H9 (cell line): ENCODE data around the gene FARS2. TPM values are rescaled to one million over a fixed set of nuclear protein-coding genes. Genes with fewer than 3 reads are reported as not detected.

ENCODE experiments used
- DNase-seq: peaks from one replicate; pipeline ENCODE4 v3.0.0-alpha.2; 2017
- H2AFZ ChIP-seq: one replicate; pipeline ENCODE4 v1.6.1; 2013; ENCODE audit warnings: mild to moderate bottlenecking, low read length, control low read depth, moderate library complexity
- H2AK5ac ChIP-seq: 2 replicates; pipeline ENCODE4 v1.6.1; 2013; ENCODE audit warnings: low read length, control low read depth, mixed read lengths; ENCODE audit not compliant: insufficient read length
- H2BK120ac ChIP-seq: one replicate; pipeline ENCODE4 v1.6.1; 2013; ENCODE audit warnings: low read depth, mild to moderate bottlenecking, low read length, control low read depth, inconsistent platforms; ENCODE audit not compliant: poor library complexity, severe bottlenecking
- H2BK12ac ChIP-seq: 2 replicates; pipeline ENCODE4 v1.6.1; 2013; ENCODE audit warnings: low read length, control low read depth, mixed read lengths, low read depth; ENCODE audit not compliant: insufficient read length
- H2BK15ac ChIP-seq: 2 replicates; pipeline ENCODE4 v1.6.1; 2013; ENCODE audit warnings: low read depth, low read length, control low read depth
- H2BK20ac ChIP-seq: one replicate; pipeline ENCODE4 v1.6.1; 2013; ENCODE audit warnings: low read depth, mild to moderate bottlenecking, low read length, control low read depth, inconsistent platforms; ENCODE audit not compliant: poor library complexity, severe bottlenecking
- H2BK5ac ChIP-seq: 2 replicates; pipeline ENCODE4 v1.6.1; 2013; ENCODE audit warnings: low read length, control low read depth, mixed read lengths; ENCODE audit not compliant: insufficient read length
- H3K14ac ChIP-seq: 2 replicates; pipeline ENCODE4 v1.6.1; 2013; ENCODE audit warnings: low read length, control low read depth; ENCODE audit not compliant: insufficient read depth
- H3K18ac ChIP-seq: 2 replicates; pipeline ENCODE4 v1.6.1; 2013; ENCODE audit warnings: low read depth, mild to moderate bottlenecking, mixed read lengths, low read length, control low read depth; ENCODE audit not compliant: insufficient read length
- H3K23ac ChIP-seq: 2 replicates; pipeline ENCODE4 v1.6.1; 2013; ENCODE audit warnings: low read length, control low read depth, mixed read lengths, low read depth; ENCODE audit not compliant: insufficient read length
- H3K23me2 ChIP-seq: 2 replicates; pipeline ENCODE4 v1.6.1; 2013; ENCODE audit warnings: low read depth, mild to moderate bottlenecking, mixed read lengths, low read length, control low read depth; ENCODE audit not compliant: insufficient read length, poor library complexity, severe bottlenecking
- H3K27ac ChIP-seq: 2 replicates; pipeline ENCODE4 v1.5.1; 2013; ENCODE audit warnings: low read length, control low read depth, mixed read lengths, low read depth; ENCODE audit not compliant: insufficient read length
- H3K27me3 ChIP-seq: 2 replicates; pipeline ENCODE4 v1.6.1; 2013; ENCODE audit warnings: low read length, control low read depth, inconsistent platforms; ENCODE audit not compliant: insufficient read depth
- H3K4ac ChIP-seq: 2 replicates; pipeline ENCODE4 v1.6.1; 2013; ENCODE audit warnings: low read depth, mild to moderate bottlenecking, control low read depth, inconsistent platforms, low read length, moderate library complexity
- H3K4me1 ChIP-seq: 2 replicates; pipeline ENCODE4 v1.6.1; 2013; ENCODE audit warnings: low read length, control low read depth, inconsistent platforms; ENCODE audit not compliant: insufficient read depth
- H3K4me2 ChIP-seq: 2 replicates; pipeline ENCODE4 v1.6.1; 2013; ENCODE audit warnings: low read length, control low read depth, mixed read lengths; ENCODE audit not compliant: insufficient read length, insufficient read depth
- H3K56ac ChIP-seq: 2 replicates; pipeline ENCODE4 v1.6.1; 2013; ENCODE audit warnings: low read depth, mild to moderate bottlenecking, mixed read lengths, low read length, control low read depth; ENCODE audit not compliant: insufficient read length
- H3K79me1 ChIP-seq: 2 replicates; pipeline ENCODE4 v1.6.1; 2013; ENCODE audit warnings: low read depth, mild to moderate bottlenecking, moderate library complexity, low read length, control low read depth, inconsistent platforms; ENCODE audit not compliant: insufficient read depth, poor library complexity, severe bottlenecking
- H3K79me2 ChIP-seq: 2 replicates; pipeline ENCODE4 v1.6.1; 2013; ENCODE audit warnings: low read length, control low read depth, inconsistent platforms; ENCODE audit not compliant: insufficient read depth
- H3K9ac ChIP-seq: 2 replicates; pipeline ENCODE4 v1.6.1; 2013; ENCODE audit warnings: low read length, control low read depth, mixed read lengths; ENCODE audit not compliant: insufficient read length; ENCODE audit errors: extremely low read depth
- H3K9me3 ChIP-seq: one replicate; pipeline ENCODE4 v1.6.1; 2013; ENCODE audit warnings: low read depth, low read length, inconsistent platforms; ENCODE audit not compliant: control insufficient read depth
- H3T11ph ChIP-seq: one replicate; pipeline ENCODE4 v1.6.1; 2013; ENCODE audit warnings: mild to moderate bottlenecking, low read length, control low read depth, inconsistent platforms
- H4K20me1 ChIP-seq: one replicate; pipeline ENCODE4 v1.6.1; 2013; ENCODE audit not compliant: control insufficient read depth, insufficient read length, insufficient read depth
- H4K5ac ChIP-seq: 2 replicates; pipeline ENCODE4 v1.6.1; 2013; ENCODE audit warnings: low read depth, mild to moderate bottlenecking, mixed read lengths, low read length, control low read depth; ENCODE audit not compliant: insufficient read length
- H4K8ac ChIP-seq: replicated peaks from 2 replicates; pipeline ENCODE4 v1.6.1; 2013; ENCODE audit warnings: low read length, control low read depth, mixed read lengths, low read depth; ENCODE audit not compliant: insufficient read length
- H4K91ac ChIP-seq: 2 replicates; pipeline ENCODE4 v1.6.1; 2013; ENCODE audit warnings: low read depth, mild to moderate bottlenecking, moderate library complexity, mixed read lengths, low read length, control low read depth; ENCODE audit not compliant: insufficient read length
- H3K27ac Mint-ChIP-seq, 3 experiments: 2 replicates in 2 of 3; 3 replicates in 1 of 3; pipeline ENCODE4 v1.8.0; 2020 to 2021; ENCODE audit warnings: mixed read lengths in 3 of 3, mild to moderate bottlenecking in 1 of 3, moderate library complexity in 1 of 3
- H3K27me3 Mint-ChIP-seq: 2 replicates; pipeline ENCODE4 v1.8.0; 2021; ENCODE audit warnings: low read depth, mild to moderate bottlenecking, moderate library complexity, mixed read lengths
- H3K36me3 Mint-ChIP-seq, 3 experiments: 2 replicates in 2 of 3; 3 replicates in 1 of 3; pipeline ENCODE4 v1.8.0; 2020 to 2021; ENCODE audit warnings: low read depth in 3 of 3, mixed read lengths in 3 of 3; ENCODE audit not compliant: insufficient read depth in 1 of 3
- H3K4me1 Mint-ChIP-seq, 2 experiments: 2 replicates each; pipeline ENCODE4 v1.8.0; 2020; ENCODE audit warnings: mixed read lengths in 2 of 2
- H3K4me3 Mint-ChIP-seq, 2 experiments: 2 replicates in 1 of 2; 3 replicates in 1 of 2; pipeline ENCODE4 v1.8.0; 2020 to 2021; ENCODE audit warnings: mild to moderate bottlenecking in 2 of 2, mixed read lengths in 2 of 2, moderate library complexity in 1 of 2
- H3K9me3 Mint-ChIP-seq, 2 experiments: 2 replicates in 1 of 2; 3 replicates in 1 of 2; pipeline ENCODE4 v1.8.0; 2020; ENCODE audit warnings: mild to moderate bottlenecking in 2 of 2, mixed read lengths in 2 of 2, moderate library complexity in 1 of 2
- CTCF ChIP-seq: fragments of 200-600 bp; sonication (generic); conservative IDR thresholded peaks from 3 replicates; pipeline ENCODE4 v1.8.0; 2021; ENCODE audit warnings: antibody characterized with exemption, mild to moderate bottlenecking
- WGBS: extraction: QIAGEN DNeasy Blood & Tissue Kit; methylation state at CpG from one replicate; pipeline ENCODE4 v1.1.7; 2013; ENCODE audit warnings: missing lambda C conversion rate, low lambda C conversion rate, mixed read lengths; ENCODE audit not compliant: insufficient read length; ENCODE audit errors: extremely low coverage; 5-methylcytosine and 5-hydroxymethylcytosine counted together
- total RNA-seq: library from RNA; stranded (reverse); gene quantifications from 2 replicates; pipeline ENCODE4 v1.2.1, GENCODE V29; 2021

FARS2 gene
- total RNA-seq, 1 experiment from 2014 or later = 8.5 TPM

- Mint-ChIP-seq H3K4me1 (peaks cover under 1 to 5% of the 10 kb centered on the region in 2 experiments; a peak in 3 of 4 replicates), H3K27ac (peak overlapping the region in 1 of 3 experiments; percentile 76; a peak in 3 of 7 replicates), H3K9me3 (no peaks in the 10 kb centered on the region), H3K27me3 (no peaks in the 10 kb centered on the region), H3K36me3 (no peaks in the 10 kb centered on the region), H3K4me3 (no peak overlapping the region)
- no peak overlapping the region for H2BK5ac ChIP-seq
- no peak overlapping the region for H2AK5ac ChIP-seq
- no peak overlapping the region for H3K23ac ChIP-seq
- WGBS = no CpG with 5 or more reads among the region's 12 CpGs
- H2BK12ac ChIP-seq = no peak overlapping the region
- no peak for TF ChIP-seq CTCF
- no peak overlapping the region for H4K8ac ChIP-seq
- H3K23me2 ChIP-seq = no peaks in the 10 kb centered on the region
- no peak overlapping the region for H3K9ac ChIP-seq
- H3K79me1 ChIP-seq = peaks cover 2% of the 10 kb centered on the region
- H3K27ac ChIP-seq = no peak overlapping the region
- H2BK20ac ChIP-seq = no peak overlapping the region
- H4K20me1 ChIP-seq = no peaks in the 10 kb centered on the region
- no peak overlapping the region for H3K56ac ChIP-seq
- H2BK15ac ChIP-seq = no peak overlapping the region
- no peak overlapping the region for H3K18ac ChIP-seq
- H3K4me2 ChIP-seq = no peak overlapping the region
- H4K91ac ChIP-seq = no peak overlapping the region
- no peaks in the 10 kb centered on the region for H3K9me3 ChIP-seq
- no peak overlapping the region for H2AFZ ChIP-seq
- no peak overlapping the region for H3K4ac ChIP-seq
- 0 out of 2 replicates have a peak, but pooled peaks cover 2% of the 10 kb centered on the region for H3K4me1 ChIP-seq
- no peaks in the 10 kb centered on the region for H3K27me3 ChIP-seq
- H3T11ph ChIP-seq = no peak overlapping the region
- no peak overlapping the region for H4K5ac ChIP-seq
- H2BK120ac ChIP-seq = no peak overlapping the region
- no peak for DNase-seq
- H3K14ac ChIP-seq = no peak overlapping the region
- peaks cover 2% of the 10 kb centered on the region; the same call in 1 of the 2 replicates for H3K79me2 ChIP-seq
Measured at GRCh38 chr6:5287205-5287965, 26.1 kb downstream of the FARS2 start.
